ENCODE data around the gene IRGC. TPM values are rescaled to one million over a fixed set of nuclear protein-coding genes. Genes with fewer than 3 reads are reported as not detected.
A peak's percentile ranks its signal among the peaks of the same experiment; 100 is the strongest.

IRGC gene
- total and polyA plus RNA-seq, 9 of the 15 experiments (the other 6 are each of a cell fraction or from before 2014, with no cell fraction given), result not detected

GRCh38 chr19:43668406-43669109 lies 47.3 kb upstream of the IRGC start (continued):
- TF ChIP-seq YY1 (IDR thresholded peaks at IDR 0.05; ENCODE audit: borderline replicate concordance in 1 of 3, control insufficient read depth in 1 of 3, extremely low read depth in 1 of 3, insufficient read depth in 3 of 3, insufficient read length in 1 of 3, insufficient replicate concordance in 2 of 3, low read depth in 1 of 3, low read length in 2 of 3), result peak in 1 of 3 experiments; percentile 3
- no peak for TF ChIP-seq CEBPG (CRISPR knock-in tag; IDR thresholded peaks at IDR 0.05)
- no peak for TF ChIP-seq CEBPG (tag; conservative IDR thresholded peaks at IDR 0.05 in 1 of 2, IDR thresholded peaks at IDR 0.05 in 1 of 2)
- peak; percentile 83 for TF ChIP-seq PKNOX1 (IDR thresholded peaks at IDR 0.05)
- no peak for TF ChIP-seq ASH1L (IDR thresholded peaks at IDR 0.05; ENCODE audit: borderline replicate concordance, low read depth, partially characterized antibody)
- TF ChIP-seq ZNF24 (IDR thresholded peaks at IDR 0.05), result no peak
- TF ChIP-seq USF1 (CRISPR knock-in tag; IDR thresholded peaks at IDR 0.05), result no peak
- no peak for TF ChIP-seq GMEB1 (CRISPR knock-in tag; IDR thresholded peaks at IDR 0.05)
- TF ChIP-seq RBFOX2 (IDR thresholded peaks at IDR 0.05; ENCODE audit: low read depth, low read length), result peak; percentile 76
- no peak for TF ChIP-seq STAT5A (IDR thresholded peaks at IDR 0.05; ENCODE audit: borderline replicate concordance, low read length)
- TF ChIP-seq FOXP1 (CRISPR knock-in tag; IDR thresholded peaks at IDR 0.05), result no peak
- TF ChIP-seq ZNF75A (CRISPR knock-in tag; IDR thresholded peaks at IDR 0.05), result no peak
- peak; percentile 48; the same call in 1 of the 2 replicates for TF ChIP-seq VEZF1 (CRISPR knock-in tag; IDR thresholded peaks at IDR 0.05)
- TF ChIP-seq NRF1 (conservative IDR thresholded peaks at IDR 0.05 in 1 of 2, IDR thresholded peaks at IDR 0.05 in 1 of 2), result peak in 1 of 2 experiments; percentile 56
- TF ChIP-seq ZFX (CRISPR knock-in tag; IDR thresholded peaks at IDR 0.05), result peak; percentile 95; the same call in 1 of the 2 replicates
- TF ChIP-seq POLR2AphosphoS5 (IDR thresholded peaks at IDR 0.05; ENCODE audit: control insufficient read depth, insufficient read depth, low read depth, low read length), result no peak
- peak; percentile 86 for TF ChIP-seq POLR2G (IDR thresholded peaks at IDR 0.05; ENCODE audit: low read depth, low read length)
- TF ChIP-seq, protein P1, sequence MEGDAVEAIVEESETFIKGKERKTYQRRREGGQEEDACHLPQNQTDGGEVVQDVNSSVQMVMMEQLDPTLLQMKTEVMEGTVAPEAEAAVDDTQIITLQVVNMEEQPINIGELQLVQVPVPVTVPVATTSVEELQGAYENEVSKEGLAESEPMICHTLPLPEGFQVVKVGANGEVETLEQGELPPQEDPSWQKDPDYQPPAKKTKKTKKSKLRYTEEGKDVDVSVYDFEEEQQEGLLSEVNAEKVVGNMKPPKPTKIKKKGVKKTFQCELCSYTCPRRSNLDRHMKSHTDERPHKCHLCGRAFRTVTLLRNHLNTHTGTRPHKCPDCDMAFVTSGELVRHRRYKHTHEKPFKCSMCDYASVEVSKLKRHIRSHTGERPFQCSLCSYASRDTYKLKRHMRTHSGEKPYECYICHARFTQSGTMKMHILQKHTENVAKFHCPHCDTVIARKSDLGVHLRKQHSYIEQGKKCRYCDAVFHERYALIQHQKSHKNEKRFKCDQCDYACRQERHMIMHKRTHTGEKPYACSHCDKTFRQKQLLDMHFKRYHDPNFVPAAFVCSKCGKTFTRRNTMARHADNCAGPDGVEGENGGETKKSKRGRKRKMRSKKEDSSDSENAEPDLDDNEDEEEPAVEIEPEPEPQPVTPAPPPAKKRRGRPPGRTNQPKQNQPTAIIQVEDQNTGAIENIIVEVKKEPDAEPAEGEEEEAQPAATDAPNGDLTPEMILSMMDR (IDR thresholded peaks at IDR 0.05 in 2 of 3, conservative IDR thresholded peaks at IDR 0.05 in 1 of 3; ENCODE audit: insufficient read depth in 2 of 3, low read depth in 1 of 3, low read length in 3 of 3), result no peak
- TF ChIP-seq CREB1 (IDR thresholded peaks at IDR 0.05), result 0 out of 2 replicates have a peak, but pooled peaks have one; percentile 9
- TF ChIP-seq CREB1 (CRISPR knock-in tag; IDR thresholded peaks at IDR 0.05), result no peak

Data from K562 (cell line).